HEK293 (cell line): ENCODE data around the gene APBB2.

ENCODE experiments used
- CTCF ChIA-PET: fragments of 350-600 bp; formaldehyde crosslinking; extraction: SDS; loops from one replicate; lab custom pipeline; 2021; ENCODE audit warnings: antibody characterized with exemption; lab: Yijun Ruan, JAX
- POLR2A ChIA-PET: fragments of 300-600 bp; formaldehyde crosslinking; extraction: SDS; loops from one replicate; lab custom pipeline; 2020; ENCODE audit warnings: antibody characterized with exemption, inconsistent platforms; lab: Yijun Ruan, JAX
- H3K27ac ChIP-seq: fragments of 200-500 bp; sonication (Bioruptor generic); 2 replicates; pipeline ENCODE4 v1.5.1; 2014; ENCODE audit warnings: low read depth, low read length, control low read depth, inconsistent platforms; ENCODE audit errors: extremely low read depth
- H3K36me3 ChIP-seq, 2 experiments: fragments of 200-500 bp in 1 of 2; sonication (Bioruptor generic) in 1 of 2; 1 replicate in 1 of 2; 2 replicates in 1 of 2; pipeline ENCODE4 v1.5.1; 2014 to 2017; ENCODE audit warnings: inconsistent platforms in 2 of 2, low read length in 2 of 2; ENCODE audit not compliant: control insufficient read depth in 2 of 2, insufficient read depth in 1 of 2
- H3K4me1 ChIP-seq: fragments of 200-500 bp; sonication (Bioruptor generic); 2 replicates; pipeline ENCODE4 v1.5.1; 2014; ENCODE audit warnings: mild to moderate bottlenecking, low read length, inconsistent platforms; ENCODE audit not compliant: control insufficient read depth, insufficient read depth
- H3K4me3 ChIP-seq: 2 replicates; pipeline ENCODE4 v1.5.1; 2011; ENCODE audit warnings: low read depth, mild to moderate bottlenecking, control low read depth, low read length, moderate library complexity
- H3K9me3 ChIP-seq: fragments of 200-500 bp; sonication (Bioruptor generic); 2 replicates; pipeline ENCODE4 v1.5.1; 2014; ENCODE audit warnings: low read depth, low read length, inconsistent platforms; ENCODE audit not compliant: control insufficient read depth, insufficient read depth
- BCL11A ChIP-seq: fragments of 450-650 bp; formaldehyde crosslinking; IDR thresholded peaks from 2 replicates; pipeline ENCODE4 v1.5.1; 2016; ENCODE audit warnings: low read depth, missing biosample characterization, missing genetic modification characterization
- BCL6B ChIP-seq: fragments of 450-650 bp; formaldehyde crosslinking; IDR thresholded peaks from 2 replicates; pipeline ENCODE4 v1.5.1; 2017; ENCODE audit warnings: missing biosample characterization, missing genetic modification characterization
- PRDM1 ChIP-seq: fragments of 450-650 bp; formaldehyde crosslinking; IDR thresholded peaks from 2 replicates; pipeline ENCODE4; 2016; ENCODE audit warnings: missing biosample characterization, missing genetic modification characterization
- REST ChIP-seq: fragments of 450-650 bp; formaldehyde crosslinking; IDR thresholded peaks from 2 replicates; pipeline ENCODE4 v1.5.1; 2016; ENCODE audit warnings: missing biosample characterization, missing genetic modification characterization
- ZFHX2 ChIP-seq: fragments of 450-650 bp; formaldehyde crosslinking; conservative IDR thresholded peaks from 2 replicates; pipeline ENCODE4 v1.5.1; 2016; ENCODE audit warnings: missing biosample characterization, missing genetic modification characterization
- ZNF169 ChIP-seq: fragments of 450-650 bp; formaldehyde crosslinking; IDR thresholded peaks from 2 replicates; pipeline ENCODE4 v1.5.1; 2016; ENCODE audit warnings: missing biosample characterization, missing genetic modification characterization
- ZNF26 ChIP-seq: fragments of 450-650 bp; formaldehyde crosslinking; IDR thresholded peaks from 2 replicates; pipeline ENCODE4 v1.5.1; 2016; ENCODE audit warnings: missing biosample characterization, missing genetic modification characterization
- ZNF366 ChIP-seq: fragments of 450-650 bp; formaldehyde crosslinking; conservative IDR thresholded peaks from 2 replicates; pipeline ENCODE4 v1.5.1; 2016; ENCODE audit warnings: missing biosample characterization, missing genetic modification characterization
- ZNF596 ChIP-seq: fragments of 450-650 bp; IDR thresholded peaks from 2 replicates; pipeline ENCODE4 v1.5.0; 2018; ENCODE audit warnings: missing biosample characterization, mild to moderate bottlenecking, missing genetic modification characterization, moderate library complexity
- ZNF664 ChIP-seq: fragments of 450-650 bp; formaldehyde crosslinking; IDR thresholded peaks from 2 replicates; pipeline ENCODE4 v1.5.1; 2016; ENCODE audit warnings: missing biosample characterization, missing genetic modification characterization
- ZNF701 ChIP-seq: fragments of 450-650 bp; formaldehyde crosslinking; IDR thresholded peaks from 2 replicates; pipeline ENCODE4 v1.5.1; 2016; ENCODE audit warnings: missing biosample characterization, missing genetic modification characterization
- ZNF792 ChIP-seq: fragments of 450-650 bp; formaldehyde crosslinking; IDR thresholded peaks from 2 replicates; pipeline ENCODE4 v1.5.1; 2016; ENCODE audit warnings: missing biosample characterization, missing genetic modification characterization
- ZNF837 ChIP-seq: fragments of 450-650 bp; formaldehyde crosslinking; IDR thresholded peaks from 2 replicates; pipeline ENCODE4 v1.5.1; 2016; ENCODE audit warnings: missing biosample characterization, missing genetic modification characterization

The APBB2 gene

GRCh38 chr4:40915318-40916217 is 298.8 kb downstream of the APBB2 start:
- Histone ChIP-seq H3K4me1 (peaks cover 3% of the 10 kb centered on the region; the same call in 1 of the 2 replicates), H3K9me3 (no peaks in the 10 kb centered on the region), H3K36me3 (no peaks in the 10 kb centered on the region), H3K4me3 (no peak overlapping the region)
- ChIA-PET POLR2A (no interaction called here), CTCF (interaction anchor here (0.6 to 2.6 kb wide), 6 partner anchors 9 to 1422 kb away, joined by 3 to 11 read pairs (median 3); no protein-coding TSS in a partner anchor)
- 0 out of 2 replicates have a peak, but pooled peaks have one; percentile 15 for TF ChIP-seq PRDM1 (tag by site-specific recombination)
- TF ChIP-seq ZNF701 (tag by site-specific recombination): no peak
- TF ChIP-seq, all 188 proteins: peak for 1
- H3K27ac ChIP-seq: no peak overlapping the region

GRCh38 chr4:40912460-40913184 is 301.7 kb downstream of the APBB2 start:
- ChIA-PET CTCF (interaction anchor here (0.6 to 2.8 kb wide), 4 partner anchors 12 to 1423 kb away, joined by 3 to 10 read pairs (median 4); no protein-coding TSS in a partner anchor), POLR2A (no interaction called here)
- Histone ChIP-seq H3K36me3 (no peaks in the 10 kb centered on the region), H3K27ac (no peak overlapping the region), H3K4me3 (no peak overlapping the region), H3K4me1 (no peaks in the 10 kb centered on the region), H3K9me3 (no peaks in the 10 kb centered on the region)
- TF ChIP-seq REST: no peak
- no peak for TF ChIP-seq ZNF366 (tag by site-specific recombination)
- no peak for TF ChIP-seq BCL6B (tag by site-specific recombination)
- TF ChIP-seq ZNF596: no peak
- no peak for TF ChIP-seq ZNF792 (tag by site-specific recombination)
- TF ChIP-seq ZNF664 (tag by site-specific recombination): no peak
- no peak for TF ChIP-seq BCL11A (tag by site-specific recombination)
- TF ChIP-seq PRDM1 (tag by site-specific recombination): no peak
- no peak for TF ChIP-seq ZNF26 (tag by site-specific recombination)
- TF ChIP-seq ZNF837 (tag by site-specific recombination): no peak
- no peak for TF ChIP-seq ZNF169 (tag by site-specific recombination)

GRCh38 chr4:40910706-40911105 is 303.6 kb downstream of the APBB2 start:
- ChIA-PET POLR2A (no interaction called here), CTCF (interaction anchor here (1.4 to 1.9 kb wide), 3 partner anchors 14 to 17 kb away, joined by 4 to 13 read pairs (median 7); no protein-coding TSS in a partner anchor)
- no peak overlapping the region for H3K27ac ChIP-seq
- no peaks in the 10 kb centered on the region for H3K4me1 ChIP-seq
- TF ChIP-seq ZFHX2 (tag by site-specific recombination): no peak
- H3K9me3 ChIP-seq: no peaks in the 10 kb centered on the region
- no peaks in the 10 kb centered on the region for H3K36me3 ChIP-seq
- H3K4me3 ChIP-seq: no peak overlapping the region
